HepG2 (cell line): ENCODE results near the gene TEKT3. TPM values are rescaled to one million over a fixed set of nuclear protein-coding genes. Genes with fewer than 3 reads are reported as not detected.

Experiments
- GABPA ChIP-seq, 2 experiments: IDR thresholded peaks; 2 replicates each; pipeline ENCODE4 v1.6.1; 2011 to 2016; ENCODE audit warnings: low read depth in 2 of 2, low read length in 1 of 2, missing biosample characterization in 1 of 2, missing genetic modification characterization in 1 of 2
- GATA4 ChIP-seq: sonication (generic); IDR thresholded peaks from 2 replicates; pipeline ENCODE4 v1.6.1; 2016; ENCODE audit warnings: antibody characterized with exemption, low read depth, borderline replicate concordance
- HDAC1 ChIP-seq: sonication (generic); formaldehyde crosslinking; IDR thresholded peaks from 2 replicates; pipeline ENCODE4 v1.5.1; 2020; ENCODE audit warnings: mild to moderate bottlenecking, missing genetic modification reagents
- NR2F1 ChIP-seq, 2 experiments: fragments of 450-650 bp in 1 of 2; formaldehyde crosslinking in 1 of 2; IDR thresholded peaks; 2 replicates each; pipeline versions ENCODE4 v1.5.0 to v1.6.1; 2016 to 2020; ENCODE audit warnings: mild to moderate bottlenecking in 1 of 2, missing compliant biosample characterization in 1 of 2, missing genetic modification reagents in 1 of 2, moderate library complexity in 1 of 2
- XRCC5 ChIP-seq: fragments of 200-400 bp; formaldehyde crosslinking; optimal IDR thresholded peaks from 2 replicates; pipeline ENCODE3; 2017; ENCODE audit warnings: mild to moderate bottlenecking, low read length
- ZMYM4 ChIP-seq: sonication (generic); formaldehyde crosslinking; IDR thresholded peaks from 2 replicates; pipeline ENCODE4 v1.8.1; 2023; ENCODE audit warnings: mild to moderate bottlenecking, missing genetic modification reagents
- ZNF550 ChIP-seq: sonication (generic); formaldehyde crosslinking; IDR thresholded peaks from 2 replicates; pipeline ENCODE4 v1.4.0; 2020; ENCODE audit warnings: mild to moderate bottlenecking, missing genetic modification reagents, borderline replicate concordance
- ZNF619 ChIP-seq: sonication (generic); formaldehyde crosslinking; IDR thresholded peaks from 2 replicates; pipeline ENCODE4 v1.4.0; 2020; ENCODE audit warnings: mild to moderate bottlenecking, missing genetic modification reagents
- ZNF883 ChIP-seq: sonication (generic); formaldehyde crosslinking; IDR thresholded peaks from 2 replicates; pipeline ENCODE4 v1.5.1; 2020; ENCODE audit warnings: mild to moderate bottlenecking, missing genetic modification reagents; ENCODE audit errors: not compliant biosample characterization
- ZNF891 ChIP-seq: sonication (generic); formaldehyde crosslinking; IDR thresholded peaks from 2 replicates; pipeline ENCODE4 v1.5.0; 2020; ENCODE audit warnings: mild to moderate bottlenecking, missing genetic modification reagents
- polyA plus RNA-seq, 8 experiments: library from polyadenylated mRNA; depleted of rRNA in 3 of 8; stranded (reverse) in 7 of 8; unstranded in 1 of 8; fragments of >200 nt; fragmentation: Illumina TruSeq in 4 of 8; extraction: Trizol in 4 of 8; gene quantifications; 2 replicates each; pipeline versions ENCODE4 v1.2.1 to v1.2.3, GENCODE V29; 2011 to 2016; ENCODE audit warnings: low read depth in 4 of 8, missing spikeins in 1 of 8, mixed read lengths in 1 of 8; ENCODE audit not compliant: insufficient read depth in 1 of 8
- total RNA-seq, 5 experiments: library from RNA; depleted of rRNA; stranded (reverse); fragments of >200 nt; fragmentation: Illumina TruSeq; extraction: Trizol; gene quantifications; 2 replicates each; pipeline ENCODE4 v1.2.3, GENCODE V29; 2016; ENCODE audit warnings: low read depth in 1 of 5
- TF ChIP-seq, protein P1 (sequence below): sonication (generic); formaldehyde crosslinking; IDR thresholded peaks from 2 replicates; pipeline ENCODE4 v1.4.0; 2020; ENCODE audit warnings: missing genetic modification reagents
- TF ChIP-seq, protein P2 (sequence below): IDR thresholded peaks from 2 replicates; pipeline ENCODE4 v1.6.1; 2016; ENCODE audit warnings: mild to moderate bottlenecking, missing biosample characterization, missing genetic modification reagents
- TF ChIP-seq, protein P3 (sequence below): sonication (generic); formaldehyde crosslinking; IDR thresholded peaks from 2 replicates; pipeline ENCODE4 v1.9.0; 2022; ENCODE audit warnings: missing genetic modification reagents, mild to moderate bottlenecking, borderline replicate concordance
- TF ChIP-seq, protein P4 (sequence below): sonication (generic); formaldehyde crosslinking; IDR thresholded peaks from 2 replicates; pipeline ENCODE4 v1.9.0; 2022; ENCODE audit warnings: low read depth, missing genetic modification reagents
- TF ChIP-seq, protein P5 (sequence below): sonication (generic); formaldehyde crosslinking; IDR thresholded peaks from 2 replicates; pipeline ENCODE4 v1.4.0; 2020; ENCODE audit warnings: missing genetic modification reagents
- TF ChIP-seq, protein P6 (sequence below): sonication (generic); formaldehyde crosslinking; IDR thresholded peaks from 2 replicates; pipeline ENCODE4 v1.4.0; 2020; ENCODE audit warnings: missing genetic modification reagents

The TEKT3 gene
- total and polyA plus RNA-seq, 2 of the 13 experiments (the other 11 are each of a cell fraction or from before 2014, with no cell fraction given) = 0.58 to 0.82 TPM

DNA sequence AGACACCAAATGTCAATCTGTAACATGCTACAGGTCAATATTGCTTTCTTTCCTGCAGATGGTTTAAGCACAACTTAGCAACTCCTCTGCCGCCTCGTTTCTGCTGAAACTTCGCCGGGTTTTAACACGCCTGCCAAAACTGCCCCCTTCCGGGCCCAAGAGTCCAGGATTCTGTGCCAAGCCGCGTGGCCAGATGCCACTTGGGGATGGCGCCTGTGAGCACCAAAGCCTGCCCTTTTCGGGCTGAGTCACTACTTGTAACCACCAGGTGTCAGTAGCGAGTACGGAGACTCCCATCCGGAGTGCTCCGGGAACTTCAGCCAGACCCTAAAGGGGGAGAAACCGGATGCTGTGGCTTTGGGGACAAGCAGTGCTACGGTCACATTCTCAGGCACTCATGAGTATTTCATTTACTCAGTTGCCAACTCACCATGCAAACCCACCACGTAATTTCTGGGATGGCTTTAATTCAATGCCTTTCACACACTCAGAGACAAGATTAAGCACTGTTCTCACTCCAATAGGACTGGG, 84.1 kb downstream of the TEKT3 start (continued):
- TF ChIP-seq, protein P1, sequence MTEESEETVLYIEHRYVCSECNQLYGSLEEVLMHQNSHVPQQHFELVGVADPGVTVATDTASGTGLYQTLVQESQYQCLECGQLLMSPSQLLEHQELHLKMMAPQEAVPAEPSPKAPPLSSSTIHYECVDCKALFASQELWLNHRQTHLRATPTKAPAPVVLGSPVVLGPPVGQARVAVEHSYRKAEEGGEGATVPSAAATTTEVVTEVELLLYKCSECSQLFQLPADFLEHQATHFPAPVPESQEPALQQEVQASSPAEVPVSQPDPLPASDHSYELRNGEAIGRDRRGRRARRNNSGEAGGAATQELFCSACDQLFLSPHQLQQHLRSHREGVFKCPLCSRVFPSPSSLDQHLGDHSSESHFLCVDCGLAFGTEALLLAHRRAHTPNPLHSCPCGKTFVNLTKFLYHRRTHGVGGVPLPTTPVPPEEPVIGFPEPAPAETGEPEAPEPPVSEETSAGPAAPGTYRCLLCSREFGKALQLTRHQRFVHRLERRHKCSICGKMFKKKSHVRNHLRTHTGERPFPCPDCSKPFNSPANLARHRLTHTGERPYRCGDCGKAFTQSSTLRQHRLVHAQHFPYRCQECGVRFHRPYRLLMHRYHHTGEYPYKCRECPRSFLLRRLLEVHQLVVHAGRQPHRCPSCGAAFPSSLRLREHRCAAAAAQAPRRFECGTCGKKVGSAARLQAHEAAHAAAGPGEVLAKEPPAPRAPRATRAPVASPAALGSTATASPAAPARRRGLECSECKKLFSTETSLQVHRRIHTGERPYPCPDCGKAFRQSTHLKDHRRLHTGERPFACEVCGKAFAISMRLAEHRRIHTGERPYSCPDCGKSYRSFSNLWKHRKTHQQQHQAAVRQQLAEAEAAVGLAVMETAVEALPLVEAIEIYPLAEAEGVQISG (CRISPR knock-in tag) = 0 out of 2 replicates have a peak, but pooled peaks have one; percentile 31
- TF ChIP-seq, protein P2, sequence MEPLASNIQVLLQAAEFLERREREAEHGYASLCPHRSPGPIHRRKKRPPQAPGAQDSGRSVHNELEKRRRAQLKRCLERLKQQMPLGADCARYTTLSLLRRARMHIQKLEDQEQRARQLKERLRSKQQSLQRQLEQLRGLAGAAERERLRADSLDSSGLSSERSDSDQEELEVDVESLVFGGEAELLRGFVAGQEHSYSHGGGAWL (CRISPR knock-in tag) = no peak
- no peak for TF ChIP-seq GABPA (IDR thresholded peaks at IDR 0.05; ENCODE audit: low read depth, low read length)
- peak; percentile 47; the same call in 1 of the 2 replicates for TF ChIP-seq GABPA (CRISPR knock-in tag; IDR thresholded peaks at IDR 0.05; ENCODE audit: low read depth)
- peak; percentile 37 for TF ChIP-seq XRCC5
- 0 out of 2 replicates have a peak, but pooled peaks have one; percentile 39 for TF ChIP-seq ZNF550 (CRISPR knock-in tag)
- TF ChIP-seq, protein P3, sequence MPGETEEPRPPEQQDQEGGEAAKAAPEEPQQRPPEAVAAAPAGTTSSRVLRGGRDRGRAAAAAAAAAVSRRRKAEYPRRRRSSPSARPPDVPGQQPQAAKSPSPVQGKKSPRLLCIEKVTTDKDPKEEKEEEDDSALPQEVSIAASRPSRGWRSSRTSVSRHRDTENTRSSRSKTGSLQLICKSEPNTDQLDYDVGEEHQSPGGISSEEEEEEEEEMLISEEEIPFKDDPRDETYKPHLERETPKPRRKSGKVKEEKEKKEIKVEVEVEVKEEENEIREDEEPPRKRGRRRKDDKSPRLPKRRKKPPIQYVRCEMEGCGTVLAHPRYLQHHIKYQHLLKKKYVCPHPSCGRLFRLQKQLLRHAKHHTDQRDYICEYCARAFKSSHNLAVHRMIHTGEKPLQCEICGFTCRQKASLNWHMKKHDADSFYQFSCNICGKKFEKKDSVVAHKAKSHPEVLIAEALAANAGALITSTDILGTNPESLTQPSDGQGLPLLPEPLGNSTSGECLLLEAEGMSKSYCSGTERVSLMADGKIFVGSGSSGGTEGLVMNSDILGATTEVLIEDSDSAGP (CRISPR knock-in tag) = 0 out of 2 replicates have a peak, but pooled peaks have one; percentile 32
- TF ChIP-seq ZNF883 (CRISPR knock-in tag) = no peak
- peak; percentile 33; the same call in 1 of the 2 replicates for TF ChIP-seq HDAC1 (CRISPR knock-in tag)
- no peak for TF ChIP-seq GATA4
- TF ChIP-seq ZMYM4 (CRISPR knock-in tag) = 0 out of 2 replicates have a peak, but pooled peaks have one; percentile 42
- 0 out of 2 replicates have a peak, but pooled peaks have one; percentile 28 for TF ChIP-seq ZNF619 (CRISPR knock-in tag)
- TF ChIP-seq, protein P4, sequence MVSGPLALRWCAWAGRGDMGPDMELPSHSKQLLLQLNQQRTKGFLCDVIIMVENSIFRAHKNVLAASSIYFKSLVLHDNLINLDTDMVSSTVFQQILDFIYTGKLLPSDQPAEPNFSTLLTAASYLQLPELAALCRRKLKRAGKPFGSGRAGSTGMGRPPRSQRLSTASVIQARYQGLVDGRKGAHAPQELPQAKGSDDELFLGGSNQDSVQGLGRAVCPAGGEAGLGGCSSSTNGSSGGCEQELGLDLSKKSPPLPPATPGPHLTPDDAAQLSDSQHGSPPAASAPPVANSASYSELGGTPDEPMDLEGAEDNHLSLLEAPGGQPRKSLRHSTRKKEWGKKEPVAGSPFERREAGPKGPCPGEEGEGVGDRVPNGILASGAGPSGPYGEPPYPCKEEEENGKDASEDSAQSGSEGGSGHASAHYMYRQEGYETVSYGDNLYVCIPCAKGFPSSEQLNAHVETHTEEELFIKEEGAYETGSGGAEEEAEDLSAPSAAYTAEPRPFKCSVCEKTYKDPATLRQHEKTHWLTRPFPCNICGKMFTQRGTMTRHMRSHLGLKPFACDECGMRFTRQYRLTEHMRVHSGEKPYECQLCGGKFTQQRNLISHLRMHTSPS (CRISPR knock-in tag) = peak; percentile 23; the same call in 1 of the 2 replicates
- TF ChIP-seq ZNF891 (CRISPR knock-in tag) = peak; percentile 58; the same call in 1 of the 2 replicates
- TF ChIP-seq NR2F1 (CRISPR knock-in tag; IDR thresholded peaks at IDR 0.05) = no peak
- TF ChIP-seq, protein P5, sequence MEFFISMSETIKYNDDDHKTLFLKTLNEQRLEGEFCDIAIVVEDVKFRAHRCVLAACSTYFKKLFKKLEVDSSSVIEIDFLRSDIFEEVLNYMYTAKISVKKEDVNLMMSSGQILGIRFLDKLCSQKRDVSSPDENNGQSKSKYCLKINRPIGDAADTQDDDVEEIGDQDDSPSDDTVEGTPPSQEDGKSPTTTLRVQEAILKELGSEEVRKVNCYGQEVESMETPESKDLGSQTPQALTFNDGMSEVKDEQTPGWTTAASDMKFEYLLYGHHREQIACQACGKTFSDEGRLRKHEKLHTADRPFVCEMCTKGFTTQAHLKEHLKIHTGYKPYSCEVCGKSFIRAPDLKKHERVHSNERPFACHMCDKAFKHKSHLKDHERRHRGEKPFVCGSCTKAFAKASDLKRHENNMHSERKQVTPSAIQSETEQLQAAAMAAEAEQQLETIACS = no peak
- TF ChIP-seq, protein P6, sequence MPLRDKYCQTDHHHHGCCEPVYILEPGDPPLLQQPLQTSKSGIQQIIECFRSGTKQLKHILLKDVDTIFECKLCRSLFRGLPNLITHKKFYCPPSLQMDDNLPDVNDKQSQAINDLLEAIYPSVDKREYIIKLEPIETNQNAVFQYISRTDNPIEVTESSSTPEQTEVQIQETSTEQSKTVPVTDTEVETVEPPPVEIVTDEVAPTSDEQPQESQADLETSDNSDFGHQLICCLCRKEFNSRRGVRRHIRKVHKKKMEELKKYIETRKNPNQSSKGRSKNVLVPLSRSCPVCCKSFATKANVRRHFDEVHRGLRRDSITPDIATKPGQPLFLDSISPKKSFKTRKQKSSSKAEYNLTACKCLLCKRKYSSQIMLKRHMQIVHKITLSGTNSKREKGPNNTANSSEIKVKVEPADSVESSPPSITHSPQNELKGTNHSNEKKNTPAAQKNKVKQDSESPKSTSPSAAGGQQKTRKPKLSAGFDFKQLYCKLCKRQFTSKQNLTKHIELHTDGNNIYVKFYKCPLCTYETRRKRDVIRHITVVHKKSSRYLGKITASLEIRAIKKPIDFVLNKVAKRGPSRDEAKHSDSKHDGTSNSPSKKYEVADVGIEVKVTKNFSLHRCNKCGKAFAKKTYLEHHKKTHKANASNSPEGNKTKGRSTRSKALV (CRISPR knock-in tag) = 0 out of 2 replicates have a peak, but pooled peaks have one; percentile 34
